Fibroblast of the aortic adventitia (primary cell): Measurements from ENCODE around the gene INPP5B. TPM values are rescaled to one million over a fixed set of nuclear protein-coding genes. Genes with fewer than 3 reads are reported as not detected.

Experiments
- DNase-seq: peaks from one replicate; pipeline ENCODE4 v3.0.0-alpha.2; 2010; ENCODE audit warnings: low read depth
- H3K4me3 ChIP-seq: 2 replicates; pipeline ENCODE4 v1.5.1; 2011; ENCODE audit warnings: low read depth, mild to moderate bottlenecking, control low read depth, low read length, moderate library complexity
- total RNA-seq: library from RNA; depleted of rRNA; stranded (reverse); fragments of >200 nt; gene quantifications from 2 replicates; pipeline ENCODE4 v1.2.3, GENCODE V29; 2012; ENCODE audit warnings: low replicate concordance
- TF ChIP-seq, protein P1 (sequence below): IDR thresholded peaks from 2 replicates; pipeline ENCODE4 v1.5.1; 2011; ENCODE audit warnings: mild to moderate bottlenecking, low read length, control low read depth, inconsistent platforms; ENCODE audit not compliant: insufficient read depth

The INPP5B gene
- total RNA-seq, 1 donor, result 35.5 TPM

DNA sequence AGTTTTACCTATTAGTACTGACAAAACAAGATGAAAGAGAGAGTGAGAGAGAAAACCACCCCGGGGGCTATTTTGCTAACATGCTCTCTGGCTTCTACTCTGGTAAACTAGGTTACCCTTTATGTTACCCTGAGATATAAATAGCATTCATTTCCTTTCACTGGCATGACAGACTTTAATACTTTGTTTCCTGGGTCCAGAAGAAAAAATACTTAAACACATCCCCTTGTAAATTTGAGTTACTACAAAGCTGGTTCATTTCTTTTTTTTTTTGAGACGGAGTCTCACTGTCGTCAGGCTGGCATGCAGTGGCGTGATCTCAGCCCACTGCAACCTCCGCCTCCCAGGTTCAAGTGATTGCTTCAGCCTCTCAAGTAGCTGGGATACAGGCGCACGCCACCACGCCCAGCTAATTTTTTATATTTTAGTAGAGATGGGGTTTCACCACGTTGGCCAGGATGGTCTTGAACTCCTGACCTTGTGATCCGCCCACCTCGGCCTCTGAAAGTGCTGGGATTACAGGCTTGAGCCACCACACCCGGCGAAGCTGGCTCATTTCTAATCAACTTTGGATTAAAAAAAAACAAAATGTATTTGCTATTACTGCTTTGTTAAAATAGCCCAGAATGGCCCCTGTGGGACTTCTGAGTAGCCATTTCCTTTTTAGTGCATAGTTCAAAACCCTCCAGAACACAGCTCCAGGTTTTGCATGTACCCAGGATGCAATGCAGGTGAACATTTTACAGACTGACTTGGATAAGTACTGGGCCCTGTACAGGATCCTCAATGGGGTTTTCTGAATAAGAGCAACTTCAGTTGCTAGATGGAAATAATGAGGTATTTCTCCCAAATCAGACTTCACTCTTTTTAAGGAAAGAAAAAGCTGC lies 20.6 kb downstream of the INPP5B start:
- no peak for DNase-seq
- TF ChIP-seq, protein P1, sequence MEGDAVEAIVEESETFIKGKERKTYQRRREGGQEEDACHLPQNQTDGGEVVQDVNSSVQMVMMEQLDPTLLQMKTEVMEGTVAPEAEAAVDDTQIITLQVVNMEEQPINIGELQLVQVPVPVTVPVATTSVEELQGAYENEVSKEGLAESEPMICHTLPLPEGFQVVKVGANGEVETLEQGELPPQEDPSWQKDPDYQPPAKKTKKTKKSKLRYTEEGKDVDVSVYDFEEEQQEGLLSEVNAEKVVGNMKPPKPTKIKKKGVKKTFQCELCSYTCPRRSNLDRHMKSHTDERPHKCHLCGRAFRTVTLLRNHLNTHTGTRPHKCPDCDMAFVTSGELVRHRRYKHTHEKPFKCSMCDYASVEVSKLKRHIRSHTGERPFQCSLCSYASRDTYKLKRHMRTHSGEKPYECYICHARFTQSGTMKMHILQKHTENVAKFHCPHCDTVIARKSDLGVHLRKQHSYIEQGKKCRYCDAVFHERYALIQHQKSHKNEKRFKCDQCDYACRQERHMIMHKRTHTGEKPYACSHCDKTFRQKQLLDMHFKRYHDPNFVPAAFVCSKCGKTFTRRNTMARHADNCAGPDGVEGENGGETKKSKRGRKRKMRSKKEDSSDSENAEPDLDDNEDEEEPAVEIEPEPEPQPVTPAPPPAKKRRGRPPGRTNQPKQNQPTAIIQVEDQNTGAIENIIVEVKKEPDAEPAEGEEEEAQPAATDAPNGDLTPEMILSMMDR, result no peak
- no peak overlapping the region for H3K4me3 ChIP-seq

GRCh38 chr1:37925316-37925715 lies 21.5 kb downstream of the INPP5B start:
- TF ChIP-seq, protein P1, result no peak
- DNase-seq, result no peak
- H3K4me3 ChIP-seq, result no peak overlapping the region

DNA sequence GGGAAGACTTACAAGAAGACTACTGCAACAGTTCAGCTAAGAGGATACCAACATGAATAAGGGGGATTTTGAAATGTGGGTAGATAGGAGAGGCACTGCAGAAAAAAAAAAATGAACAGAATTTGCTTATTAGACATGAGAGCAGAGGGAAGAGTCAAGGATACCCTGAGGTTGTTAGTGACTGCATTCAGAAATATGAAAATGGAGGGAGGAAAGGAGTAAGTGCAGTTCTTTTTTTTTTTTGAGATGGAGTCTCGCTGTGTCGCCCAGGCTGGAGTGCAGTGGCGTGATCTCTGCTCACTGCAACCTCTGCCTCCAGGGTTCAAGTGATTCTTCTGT lies 23.3 kb downstream of the INPP5B start:
- TF ChIP-seq, protein P1, result no peak
- DNase-seq, result no peak
- no peak overlapping the region for H3K4me3 ChIP-seq

GRCh38 chr1:37922767-37923550 lies 23.9 kb downstream of the INPP5B start:
- no peak overlapping the region for H3K4me3 ChIP-seq
- no peak for DNase-seq
- TF ChIP-seq, protein P1, result no peak

GRCh38 chr1:37919277-37919676 lies 27.6 kb downstream of the INPP5B start:
- DNase-seq, result peak; percentile 14
- TF ChIP-seq, protein P1, result peak; percentile 59
- H3K4me3 ChIP-seq, result no peak overlapping the region

GRCh38 chr1:37915476-37916093 lies 31.3 kb downstream of the INPP5B start:
- TF ChIP-seq, protein P1, result no peak
- no peak overlapping the region for H3K4me3 ChIP-seq
- no peak for DNase-seq
